Astrocyte of the cerebellum (primary cell): ENCODE data around the gene AEBP1.

Source experiments
- DNase-seq: peaks from one replicate; pipeline ENCODE4 v3.0.0-alpha.2; 2011; ENCODE audit warnings: low read depth
- H3K4me3 ChIP-seq: 2 replicates; pipeline ENCODE4 v1.5.1; 2011; ENCODE audit warnings: mild to moderate bottlenecking, low read depth, low read length, moderate library complexity
- CTCF ChIP-seq: IDR thresholded peaks from 2 replicates; pipeline ENCODE4 v1.5.1; 2012; ENCODE audit warnings: low read length, low read depth, moderate library complexity, mild to moderate bottlenecking; ENCODE audit errors: missing control alignments
- in situ Hi-C: cut with HindIII; loops from 2 replicates; pipeline ENCODE4 v1.10.0; 2017; ENCODE audit warnings: low sequenced_read_pairs

Gene AEBP1

DNA sequence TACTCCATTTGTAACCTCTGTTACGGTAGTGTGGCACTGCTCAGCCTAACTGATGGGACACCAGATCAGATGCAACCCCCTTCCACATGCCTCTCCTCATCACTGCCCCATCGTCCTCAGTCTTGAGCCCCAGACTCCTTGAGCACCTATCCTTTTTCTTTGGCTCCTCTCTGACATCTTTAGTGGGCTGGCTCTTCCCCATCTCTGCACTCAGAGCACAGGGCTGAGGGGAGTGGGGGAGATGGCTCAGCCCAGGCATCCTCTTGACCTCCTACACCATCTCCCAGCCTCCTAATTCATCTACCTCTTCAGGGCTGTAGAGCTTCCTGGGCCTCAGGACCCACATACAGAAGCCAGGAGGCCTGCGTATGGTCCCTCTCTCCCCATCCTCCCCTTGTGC lies 20.3 kb upstream of the AEBP1 start:
- in situ Hi-C loops: no loop called here
- H3K4me3 ChIP-seq: no peak overlapping the region
- no peak for TF ChIP-seq CTCF
- DNase-seq: no peak

DNA sequence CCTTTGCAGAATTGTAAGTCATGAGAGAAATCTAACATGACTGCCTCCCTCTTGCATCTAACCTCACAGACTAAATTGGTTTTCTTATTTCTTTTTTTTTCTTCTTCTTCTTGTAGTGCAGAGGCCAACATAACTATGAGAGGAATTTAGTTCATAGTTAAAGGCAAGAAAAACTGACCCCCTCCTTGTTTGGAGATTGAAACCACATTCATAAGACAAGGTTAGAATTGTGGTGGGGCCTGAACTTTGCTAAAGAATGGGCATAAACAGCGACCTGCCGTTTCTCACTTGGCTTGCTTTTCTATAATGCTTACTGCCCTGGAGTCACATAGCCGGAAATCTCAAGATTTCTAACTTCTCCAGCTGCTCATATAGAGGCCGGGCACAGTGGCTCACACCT lies 19.4 kb upstream of the AEBP1 start:
- in situ Hi-C loops: no loop called here
- no peak overlapping the region for H3K4me3 ChIP-seq
- DNase-seq: no peak
- TF ChIP-seq CTCF: no peak

- TF ChIP-seq CTCF: peak; percentile 26
- in situ Hi-C loops: no loop called here
- H3K4me3 ChIP-seq: no peak overlapping the region
- no peak for DNase-seq
Observed at GRCh38 chr7:44085546-44085945, 18.6 kb upstream of the AEBP1 start.

- H3K4me3 ChIP-seq: no peak overlapping the region
- DNase-seq: no peak
- in situ Hi-C loops: no loop called here
- no peak for TF ChIP-seq CTCF
Observed at GRCh38 chr7:44086627-44087026, 17.5 kb upstream of the AEBP1 start.

DNA sequence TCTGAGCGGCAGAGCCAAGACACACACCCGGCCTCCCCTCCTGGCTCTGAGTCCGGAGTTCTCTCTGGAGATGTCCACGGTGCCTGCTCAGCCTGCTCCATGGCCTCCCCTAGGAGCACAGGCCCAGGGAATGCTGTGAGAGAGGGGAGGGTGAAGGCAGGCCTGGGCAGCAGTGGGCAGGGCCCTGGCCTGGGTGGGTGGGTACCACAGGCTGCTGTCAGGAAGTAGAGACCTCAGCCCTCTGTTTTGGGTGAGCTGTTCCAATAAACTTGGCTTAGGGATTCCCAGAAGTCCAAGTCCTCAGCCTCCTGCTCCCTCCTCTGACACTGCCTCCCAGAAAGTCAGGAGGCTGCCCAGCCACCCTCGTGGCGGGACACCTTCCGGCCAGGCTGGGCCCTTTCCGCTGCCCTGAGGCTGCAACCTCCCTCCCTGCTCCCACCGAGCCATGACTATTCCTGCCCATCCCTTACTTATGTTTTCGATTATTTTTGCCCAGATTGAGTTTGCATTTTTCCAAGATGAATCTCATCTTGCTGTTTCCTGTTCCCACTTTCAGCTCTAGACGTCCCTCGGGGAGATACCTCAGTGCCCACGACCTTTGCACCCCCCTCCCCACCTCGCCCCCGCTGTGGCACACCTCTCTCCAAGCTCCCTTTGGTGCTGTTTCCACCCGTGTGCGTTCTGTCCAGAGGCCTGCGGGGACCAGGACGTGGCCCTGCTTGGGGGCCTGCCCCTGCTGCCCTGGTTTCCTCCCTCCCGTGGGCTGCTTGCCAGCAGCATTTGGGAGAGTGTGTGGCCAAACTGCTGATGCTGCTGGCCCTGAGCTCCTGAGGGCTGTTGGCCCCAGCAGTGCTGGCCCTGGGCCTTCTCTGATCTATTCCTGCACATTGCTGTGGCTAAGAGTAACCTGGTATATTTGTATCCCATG lies 16.0 kb upstream of the AEBP1 start:
- DNase-seq: peak; percentile 82
- TF ChIP-seq CTCF: no peak
- in situ Hi-C loops: no loop called here
- H3K4me3 ChIP-seq: no peak overlapping the region

- in situ Hi-C loops: no loop called here
- no peak for TF ChIP-seq CTCF
- DNase-seq: no peak
- H3K4me3 ChIP-seq: no peak overlapping the region
Observed at GRCh38 chr7:44093102-44093641, 11.0 kb upstream of the AEBP1 start.
